ENCODE data around the gene ZNF778. TPM values are rescaled to one million over a fixed set of nuclear protein-coding genes. Genes with fewer than 3 reads are reported as not detected.

The ZNF778 gene
- total and polyA plus RNA-seq, 2 of the 13 experiments (the other 11 are each of a cell fraction or from before 2014, with no cell fraction given): 3.8 to 7.2 TPM

GRCh38 chr16:89217388-89218191 lies at the start of gene ZNF778 (continued):
- TF ChIP-seq LRRFIP1 (CRISPR knock-in tag; conservative IDR thresholded peaks at IDR 0.05) (peak; percentile 73; the same call in 1 of the 2 replicates), CENPX (CRISPR knock-in tag; IDR thresholded peaks at IDR 0.05) (no peak), NFE2L1 (CRISPR knock-in tag; IDR thresholded peaks at IDR 0.05; ENCODE audit: borderline replicate concordance) (peak; percentile 42; the same call in 1 of the 2 replicates), SOX13 (IDR thresholded peaks at IDR 0.05) (no peak), SOX13 (CRISPR knock-in tag; conservative IDR thresholded peaks at IDR 0.05 in 1 of 2, IDR thresholded peaks at IDR 0.05 in 1 of 2) (peak in 1 of 2 experiments; percentile 26; a peak in 2 of 4 replicates), ESRRA (CRISPR knock-in tag; IDR thresholded peaks at IDR 0.05; ENCODE audit: low read depth) (peak; percentile 59; the same call in 1 of the 2 replicates), HDAC6 (IDR thresholded peaks at IDR 0.05; ENCODE audit: low read depth, low read length) (no peak), YEATS4 (CRISPR knock-in tag; IDR thresholded peaks at IDR 0.05; ENCODE audit: borderline replicate concordance) (peak; percentile 96), SIX1 (CRISPR knock-in tag; IDR thresholded peaks at IDR 0.05; ENCODE audit: borderline replicate concordance) (0 out of 2 replicates have a peak, but pooled peaks have one; percentile 20), TCF7L2 (IDR thresholded peaks at IDR 0.05; ENCODE audit: low read depth, low read length) (no peak), GMEB1 (CRISPR knock-in tag; IDR thresholded peaks at IDR 0.05; ENCODE audit: borderline replicate concordance) (peak; percentile 89), FOXC1 (CRISPR knock-in tag; IDR thresholded peaks at IDR 0.05; ENCODE audit: borderline replicate concordance) (peak; percentile 99), NRL (CRISPR knock-in tag; IDR thresholded peaks at IDR 0.05; ENCODE audit: borderline replicate concordance) (0 out of 2 replicates have a peak, but pooled peaks have one; percentile 81), MED8 (CRISPR knock-in tag; IDR thresholded peaks at IDR 0.05; ENCODE audit: insufficient replicate concordance) (peak; percentile 80), ZNF10 (CRISPR knock-in tag; IDR thresholded peaks at IDR 0.05; ENCODE audit: borderline replicate concordance, low read depth) (no peak), ZNF775 (CRISPR knock-in tag; IDR thresholded peaks at IDR 0.05; ENCODE audit: borderline replicate concordance) (no peak; the same call in 1 of the 2 replicates), ZNF354B (CRISPR knock-in tag; IDR thresholded peaks at IDR 0.05) (no peak), PAWR (CRISPR knock-in tag; IDR thresholded peaks at IDR 0.05; ENCODE audit: borderline replicate concordance) (0 out of 2 replicates have a peak, but pooled peaks have one; percentile 73), ZNF121 (CRISPR knock-in tag; IDR thresholded peaks at IDR 0.05) (no peak), RFXAP (CRISPR knock-in tag; IDR thresholded peaks at IDR 0.05; ENCODE audit: borderline replicate concordance) (peak; percentile 62; the same call in 1 of the 2 replicates), ATF7-NPFF (CRISPR knock-in tag; IDR thresholded peaks at IDR 0.05; ENCODE audit: low read depth) (peak; percentile 82)

All from HepG2 (cell line).